ENCODE results near the gene SUN3. TPM values are rescaled to one million over a fixed set of nuclear protein-coding genes. Genes with fewer than 3 reads are reported as not detected.

SUN3 gene
- total RNA-seq, 2 donors from 2014 or later = not detected

Other genes with a start within 250 kb of the SUN3 start
- gene PKD1L1, start 80.6 kb downstream of the SUN3 start, total RNA-seq = under 1 TPM; 0.77 to 0.83 TPM
- gene HUS1, start 49.5 kb downstream of the SUN3 start, total RNA-seq = 10 to 100 TPM; 57.7 to 65.1 TPM
- gene C7orf57, start 6.4 kb upstream of the SUN3 start, total RNA-seq = under 1 TPM; 0.29 to 0.30 TPM
- gene UPP1, start 60.2 kb upstream of the SUN3 start, total RNA-seq = 10 to 100 TPM; 72.1 to 84.6 TPM
- not detected for gene ABCA13, start 142.4 kb upstream of the SUN3 start, total RNA-seq

Measured in T-helper 17 cell (primary cell).